Nephron progenitor cell (in vitro differentiated cells): ENCODE measurements around the gene FKBP5.

Source experiments
- DNase-seq: peaks from one replicate; pipeline ENCODE4 v3.0.0; 2021
- H3K27ac Mint-ChIP-seq: 2 replicates; pipeline ENCODE4 v1.8.0; 2021; ENCODE audit warnings: mild to moderate bottlenecking, moderate library complexity, mixed read lengths
- H3K27me3 Mint-ChIP-seq: 2 replicates; pipeline ENCODE4 v1.8.0; 2021; ENCODE audit warnings: mild to moderate bottlenecking, low read depth, mixed read lengths; ENCODE audit not compliant: poor library complexity
- H3K36me3 Mint-ChIP-seq: 2 replicates; pipeline ENCODE4 v1.8.0; 2021; ENCODE audit warnings: low read depth, mixed read lengths
- H3K4me1 Mint-ChIP-seq: 2 replicates; pipeline ENCODE4 v1.8.0; 2021; ENCODE audit warnings: mixed read lengths
- H3K4me3 Mint-ChIP-seq: 2 replicates; pipeline ENCODE4 v1.8.0; 2021; ENCODE audit warnings: mild to moderate bottlenecking, moderate library complexity, mixed read lengths
- H3K9me3 Mint-ChIP-seq: 2 replicates; pipeline ENCODE4 v1.8.0; 2021; ENCODE audit warnings: mild to moderate bottlenecking, moderate library complexity, mixed read lengths
- TF ChIP-seq, protein P1 (sequence below): fragments of 200-600 bp; sonication (generic); IDR thresholded peaks from 2 replicates; pipeline ENCODE4 v1.5.0; 2021; ENCODE audit warnings: antibody characterized with exemption

The FKBP5 gene

DNA sequence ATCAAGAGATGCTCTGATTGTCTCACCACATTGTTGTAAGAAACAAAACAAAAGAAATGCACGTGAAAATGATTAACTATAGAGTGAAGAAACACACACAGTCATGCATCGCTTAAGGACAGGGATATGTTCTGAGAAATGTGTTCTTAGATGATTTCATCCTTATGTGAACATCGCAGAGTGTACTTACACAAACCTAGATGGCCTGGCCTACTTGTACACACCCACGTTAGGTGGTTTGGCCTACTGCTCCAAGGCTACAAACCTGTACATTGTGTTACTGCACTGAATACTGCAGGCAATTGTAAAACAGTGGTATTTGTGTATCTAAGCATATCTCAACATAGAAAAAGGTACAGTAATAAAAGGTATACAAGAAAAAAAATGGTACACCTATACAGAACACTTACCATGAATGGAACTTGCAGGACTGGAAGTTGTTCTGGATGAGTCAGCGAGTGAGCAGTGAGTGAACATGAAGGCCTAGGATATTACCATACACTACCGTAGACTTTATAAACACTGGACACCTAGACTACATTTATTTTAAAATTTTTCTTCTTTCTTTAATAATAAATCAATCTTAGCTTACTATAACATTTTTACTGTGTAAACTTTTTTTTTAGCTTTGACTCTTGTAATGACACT is 48.6 kb downstream of the FKBP5 start:
- TF ChIP-seq, protein P1, sequence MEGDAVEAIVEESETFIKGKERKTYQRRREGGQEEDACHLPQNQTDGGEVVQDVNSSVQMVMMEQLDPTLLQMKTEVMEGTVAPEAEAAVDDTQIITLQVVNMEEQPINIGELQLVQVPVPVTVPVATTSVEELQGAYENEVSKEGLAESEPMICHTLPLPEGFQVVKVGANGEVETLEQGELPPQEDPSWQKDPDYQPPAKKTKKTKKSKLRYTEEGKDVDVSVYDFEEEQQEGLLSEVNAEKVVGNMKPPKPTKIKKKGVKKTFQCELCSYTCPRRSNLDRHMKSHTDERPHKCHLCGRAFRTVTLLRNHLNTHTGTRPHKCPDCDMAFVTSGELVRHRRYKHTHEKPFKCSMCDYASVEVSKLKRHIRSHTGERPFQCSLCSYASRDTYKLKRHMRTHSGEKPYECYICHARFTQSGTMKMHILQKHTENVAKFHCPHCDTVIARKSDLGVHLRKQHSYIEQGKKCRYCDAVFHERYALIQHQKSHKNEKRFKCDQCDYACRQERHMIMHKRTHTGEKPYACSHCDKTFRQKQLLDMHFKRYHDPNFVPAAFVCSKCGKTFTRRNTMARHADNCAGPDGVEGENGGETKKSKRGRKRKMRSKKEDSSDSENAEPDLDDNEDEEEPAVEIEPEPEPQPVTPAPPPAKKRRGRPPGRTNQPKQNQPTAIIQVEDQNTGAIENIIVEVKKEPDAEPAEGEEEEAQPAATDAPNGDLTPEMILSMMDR = no peak
- no peak overlapping the region for H3K4me3 Mint-ChIP-seq
- no peaks in the 10 kb centered on the region for H3K9me3 Mint-ChIP-seq
- H3K4me1 Mint-ChIP-seq = peaks cover 7% of the 10 kb centered on the region
- H3K27ac Mint-ChIP-seq = no peak overlapping the region
- no peaks in the 10 kb centered on the region for H3K27me3 Mint-ChIP-seq
- no peak for DNase-seq
- H3K36me3 Mint-ChIP-seq = peaks cover 22% of the 10 kb centered on the region

DNA sequence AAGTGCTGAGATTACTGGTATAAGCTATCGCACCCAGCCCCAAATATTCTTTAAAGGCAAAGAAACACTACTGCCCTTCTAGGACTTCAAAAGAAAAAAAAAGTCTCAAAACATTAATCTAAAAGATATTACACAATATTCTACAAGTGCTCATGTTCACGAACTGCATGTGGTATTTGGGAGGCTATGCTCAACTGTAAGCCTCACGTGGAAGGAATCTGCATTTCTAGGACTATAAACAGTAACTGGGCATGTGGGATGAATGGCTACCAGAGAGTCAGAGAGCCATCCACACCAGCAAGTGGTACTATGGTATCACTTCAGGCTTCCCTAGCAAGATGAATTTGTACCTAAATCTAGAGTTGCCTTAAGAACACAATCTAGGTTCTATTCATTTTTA is 50.0 kb downstream of the FKBP5 start:
- TF ChIP-seq, protein P1 = no peak
- H3K27me3 Mint-ChIP-seq = no peaks in the 10 kb centered on the region
- H3K27ac Mint-ChIP-seq = no peak overlapping the region
- H3K9me3 Mint-ChIP-seq = no peaks in the 10 kb centered on the region
- peaks cover 7% of the 10 kb centered on the region for H3K4me1 Mint-ChIP-seq
- H3K4me3 Mint-ChIP-seq = no peak overlapping the region
- no peak for DNase-seq
- peaks cover 22% of the 10 kb centered on the region for H3K36me3 Mint-ChIP-seq

DNA sequence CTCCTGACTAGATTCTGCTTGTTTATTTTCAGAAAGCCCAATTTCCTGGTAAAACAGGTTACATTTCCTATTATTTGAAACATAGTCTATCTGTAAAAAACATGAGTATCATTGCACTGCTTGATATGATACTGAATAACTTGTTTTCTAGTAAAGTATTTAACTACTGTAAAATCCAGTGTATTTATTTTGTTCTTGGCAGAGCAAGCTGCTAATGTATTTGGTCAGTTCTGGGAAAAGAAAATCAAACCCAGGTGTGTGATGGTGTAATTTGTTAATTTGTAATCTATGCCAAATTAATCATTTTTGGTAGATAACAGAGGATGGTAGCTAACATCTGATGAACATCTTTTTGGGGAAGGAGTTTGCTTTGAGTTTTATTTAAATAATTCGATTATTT is 50.8 kb downstream of the FKBP5 start:
- peaks cover 22% of the 10 kb centered on the region for H3K36me3 Mint-ChIP-seq
- no peak overlapping the region for H3K27ac Mint-ChIP-seq
- no peaks in the 10 kb centered on the region for H3K9me3 Mint-ChIP-seq

DNA sequence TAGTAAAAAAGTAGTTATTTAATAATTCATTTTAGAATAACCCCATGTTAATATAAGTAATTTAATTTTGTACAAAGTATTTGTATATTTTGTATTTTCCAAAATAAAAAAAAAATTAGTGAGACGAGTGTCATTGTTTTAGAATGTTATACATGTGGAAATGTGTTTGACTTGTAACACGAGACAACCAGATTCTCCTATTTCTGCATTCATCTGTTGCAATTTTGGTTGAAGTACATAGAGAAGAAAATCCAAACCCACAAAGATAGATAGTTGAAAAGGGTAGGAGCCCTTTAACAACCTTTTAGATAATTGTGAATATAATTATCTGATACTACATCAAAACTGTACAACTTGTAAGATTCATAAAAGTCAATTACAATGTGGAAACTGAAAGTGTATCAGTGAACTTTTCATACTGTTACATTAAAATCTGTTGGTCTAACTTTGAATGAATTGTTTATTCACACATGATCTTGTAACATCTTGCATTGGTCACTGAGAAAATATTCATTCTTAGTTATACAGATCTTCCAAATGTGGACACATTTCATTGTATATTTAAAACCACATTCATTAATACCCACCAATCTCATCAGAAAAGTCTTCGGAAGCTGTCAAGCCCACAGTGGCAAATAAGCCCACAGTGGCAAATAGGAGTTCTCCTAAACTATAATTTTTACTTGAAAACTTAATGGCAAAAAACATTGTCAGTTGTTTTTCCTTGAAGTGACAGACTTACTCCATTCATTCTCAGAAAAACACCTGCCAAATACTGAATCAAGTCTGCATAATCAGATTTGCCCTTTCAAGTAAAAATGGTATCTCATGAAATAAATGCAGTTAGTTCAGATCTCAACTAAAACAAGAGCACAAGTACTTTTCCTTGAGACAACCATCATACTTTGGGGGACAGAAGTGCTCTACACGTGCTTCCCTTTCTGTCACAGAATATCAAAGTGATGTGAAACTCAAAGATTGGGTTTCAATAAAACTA is 52.8 kb downstream of the FKBP5 start:
- H3K27me3 Mint-ChIP-seq = no peaks in the 10 kb centered on the region
- no peak overlapping the region for H3K27ac Mint-ChIP-seq

More for the DNA sequence above, 50.8 kb downstream of the FKBP5 start:
- no peak for DNase-seq
- TF ChIP-seq, protein P1 = no peak
- Mint-ChIP-seq H3K4me1 (peaks cover 7% of the 10 kb centered on the region), H3K27me3 (no peaks in the 10 kb centered on the region), H3K4me3 (no peak overlapping the region)

DNA sequence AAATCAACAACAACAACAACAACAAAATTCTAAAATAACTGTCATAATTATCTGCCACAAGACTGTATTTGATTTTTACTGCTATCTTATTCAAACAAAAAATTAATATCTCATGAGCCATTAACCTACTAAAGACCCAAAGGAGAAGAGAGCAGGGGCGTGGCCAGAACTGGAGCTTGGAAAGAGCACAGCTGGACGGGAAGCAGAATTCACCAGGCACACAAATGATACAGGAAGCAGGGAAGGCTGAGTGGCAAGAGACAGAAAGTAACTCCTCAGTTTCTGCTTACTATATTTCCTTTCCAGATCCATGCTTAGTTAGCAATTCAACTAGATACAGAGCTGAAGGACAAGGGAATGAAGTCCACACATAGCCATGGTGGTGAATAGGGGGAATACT is 54.4 kb downstream of the FKBP5 start:
- Mint-ChIP-seq H3K9me3 (no peaks in the 10 kb centered on the region), H3K27ac (no peak overlapping the region), H3K27me3 (no peaks in the 10 kb centered on the region), H3K4me3 (no peak overlapping the region), H3K36me3 (peaks cover 37% of the 10 kb centered on the region), H3K4me1 (peaks cover under 1% of the 10 kb centered on the region)
- TF ChIP-seq, protein P1 = no peak
- DNase-seq = no peak

More for the DNA sequence above, 52.8 kb downstream of the FKBP5 start:
- no peaks in the 10 kb centered on the region for H3K9me3 Mint-ChIP-seq
- H3K4me1 Mint-ChIP-seq = peaks cover 7% of the 10 kb centered on the region
- peaks cover 28% of the 10 kb centered on the region for H3K36me3 Mint-ChIP-seq
- no peak overlapping the region for H3K4me3 Mint-ChIP-seq
- TF ChIP-seq, protein P1 = no peak
- no peak for DNase-seq
